ENCODE measurements around the gene TIAM1. TPM values are rescaled to one million over a fixed set of nuclear protein-coding genes. Genes with fewer than 3 reads are reported as not detected.

The TIAM1 gene
- total RNA-seq, 1 donor from 2014 or later = 6.7 TPM

DNA sequence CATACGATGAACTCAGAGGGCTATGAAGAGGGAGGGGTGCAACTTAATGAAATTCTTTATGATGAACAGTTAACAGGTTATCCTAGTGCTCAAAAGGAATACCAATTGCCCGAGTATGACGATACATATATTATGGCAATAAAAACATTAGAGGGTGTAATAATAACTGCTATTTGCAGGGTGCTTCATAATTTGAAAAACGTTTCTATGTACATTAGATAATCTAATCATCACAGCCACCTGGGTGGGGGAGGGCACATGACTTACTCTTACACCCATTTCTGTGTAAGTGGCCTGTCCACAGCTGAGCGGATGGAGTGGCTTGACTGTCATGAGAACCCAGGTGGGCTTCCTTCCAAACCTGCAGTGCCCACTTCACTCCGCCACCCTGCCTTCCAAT, 46.3 kb downstream of the TIAM1 start:
- DNase-seq (ENCODE audit: low read depth) = no peak
- H3K4me3 ChIP-seq (ENCODE audit: low read depth, low read length) = no peak overlapping the region
- H3K36me3 ChIP-seq (ENCODE audit: control insufficient read depth, insufficient read depth, low read length) = no peaks in the 10 kb centered on the region
- H3K27me3 ChIP-seq (ENCODE audit: control insufficient read depth, insufficient read depth, low read length) = no peaks in the 10 kb centered on the region
- TF ChIP-seq, protein P1, sequence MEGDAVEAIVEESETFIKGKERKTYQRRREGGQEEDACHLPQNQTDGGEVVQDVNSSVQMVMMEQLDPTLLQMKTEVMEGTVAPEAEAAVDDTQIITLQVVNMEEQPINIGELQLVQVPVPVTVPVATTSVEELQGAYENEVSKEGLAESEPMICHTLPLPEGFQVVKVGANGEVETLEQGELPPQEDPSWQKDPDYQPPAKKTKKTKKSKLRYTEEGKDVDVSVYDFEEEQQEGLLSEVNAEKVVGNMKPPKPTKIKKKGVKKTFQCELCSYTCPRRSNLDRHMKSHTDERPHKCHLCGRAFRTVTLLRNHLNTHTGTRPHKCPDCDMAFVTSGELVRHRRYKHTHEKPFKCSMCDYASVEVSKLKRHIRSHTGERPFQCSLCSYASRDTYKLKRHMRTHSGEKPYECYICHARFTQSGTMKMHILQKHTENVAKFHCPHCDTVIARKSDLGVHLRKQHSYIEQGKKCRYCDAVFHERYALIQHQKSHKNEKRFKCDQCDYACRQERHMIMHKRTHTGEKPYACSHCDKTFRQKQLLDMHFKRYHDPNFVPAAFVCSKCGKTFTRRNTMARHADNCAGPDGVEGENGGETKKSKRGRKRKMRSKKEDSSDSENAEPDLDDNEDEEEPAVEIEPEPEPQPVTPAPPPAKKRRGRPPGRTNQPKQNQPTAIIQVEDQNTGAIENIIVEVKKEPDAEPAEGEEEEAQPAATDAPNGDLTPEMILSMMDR (IDR thresholded peaks at IDR 0.05; ENCODE audit: insufficient read depth, low read length, poor library complexity, severe bottlenecking) = no peak

DNA sequence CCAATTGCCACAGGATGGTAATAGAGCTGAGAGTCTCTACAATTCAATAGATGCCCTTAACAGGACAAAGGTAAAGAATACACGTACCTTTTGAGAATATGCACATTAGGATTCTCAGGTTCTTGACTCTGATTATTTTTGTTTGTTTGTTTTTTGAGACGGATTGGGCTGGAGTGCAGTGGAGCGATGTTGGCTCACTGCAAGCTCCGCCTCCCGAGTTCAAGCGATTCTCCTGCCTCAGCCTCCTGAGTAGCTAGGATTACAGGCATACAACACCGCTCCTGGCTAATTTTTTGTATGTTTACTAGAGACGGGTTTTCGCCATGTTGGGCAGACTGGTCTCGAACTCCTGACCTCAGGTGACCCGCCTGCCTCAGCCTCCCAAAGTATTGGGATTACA, 48.4 kb downstream of the TIAM1 start:
- TF ChIP-seq, protein P1 (IDR thresholded peaks at IDR 0.05; ENCODE audit: insufficient read depth, low read length, poor library complexity, severe bottlenecking) = no peak
- H3K36me3 ChIP-seq (ENCODE audit: control insufficient read depth, insufficient read depth, low read length) = no peaks in the 10 kb centered on the region
- DNase-seq (ENCODE audit: low read depth) = no peak
- no peaks in the 10 kb centered on the region for H3K27me3 ChIP-seq (ENCODE audit: control insufficient read depth, insufficient read depth, low read length)
- H3K4me3 ChIP-seq (ENCODE audit: low read depth, low read length) = no peak overlapping the region

DNA sequence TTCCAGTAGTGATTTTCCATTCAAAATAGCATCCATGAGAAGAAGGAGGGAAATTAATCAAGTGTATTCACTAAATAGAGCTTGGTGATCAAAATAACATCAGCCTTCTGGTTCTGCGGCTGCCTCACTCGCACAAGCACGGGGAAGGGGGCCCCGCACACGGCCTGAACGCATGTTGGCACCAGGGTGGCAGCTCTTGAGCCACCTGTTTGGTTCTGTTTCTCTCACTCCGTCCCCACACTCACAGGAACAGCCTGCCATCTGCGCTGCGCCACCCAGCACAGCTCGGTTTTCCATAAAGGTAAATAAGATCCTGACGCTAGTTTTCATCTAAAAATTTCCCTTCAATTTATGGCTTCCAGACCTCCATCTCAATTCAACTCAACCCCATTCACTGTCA, 49.4 kb downstream of the TIAM1 start:
- no peaks in the 10 kb centered on the region for H3K36me3 ChIP-seq (ENCODE audit: control insufficient read depth, insufficient read depth, low read length)
- H3K4me3 ChIP-seq (ENCODE audit: low read depth, low read length) = no peak overlapping the region
- TF ChIP-seq, protein P1 (IDR thresholded peaks at IDR 0.05; ENCODE audit: insufficient read depth, low read length, poor library complexity, severe bottlenecking) = no peak
- no peak for DNase-seq (ENCODE audit: low read depth)
- no peaks in the 10 kb centered on the region for H3K27me3 ChIP-seq (ENCODE audit: control insufficient read depth, insufficient read depth, low read length)

DNA sequence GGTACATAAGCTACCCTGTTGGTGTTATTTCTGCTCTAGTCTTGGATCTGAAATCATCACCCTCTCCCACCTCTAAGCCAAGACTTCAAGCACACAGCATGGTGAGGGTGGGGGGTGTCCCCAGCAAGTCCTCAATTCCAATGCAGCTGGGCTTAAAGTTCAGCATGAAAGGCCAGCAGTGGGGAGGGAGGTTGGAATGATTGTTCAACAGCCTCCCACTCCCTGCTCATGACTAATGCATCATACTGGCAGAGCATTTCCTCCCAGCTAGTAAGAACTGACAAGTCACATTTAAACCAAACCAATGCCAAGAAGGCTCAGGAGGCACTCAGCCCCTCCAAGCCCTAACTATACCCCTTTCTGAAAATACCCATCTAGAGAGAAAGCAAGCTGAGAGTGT, 50.1 kb downstream of the TIAM1 start:
- no peaks in the 10 kb centered on the region for H3K36me3 ChIP-seq (ENCODE audit: control insufficient read depth, insufficient read depth, low read length)
- no peaks in the 10 kb centered on the region for H3K27me3 ChIP-seq (ENCODE audit: control insufficient read depth, insufficient read depth, low read length)
- no peak overlapping the region for H3K4me3 ChIP-seq (ENCODE audit: low read depth, low read length)
- DNase-seq (ENCODE audit: low read depth) = peak; percentile 80
- TF ChIP-seq, protein P1 (IDR thresholded peaks at IDR 0.05; ENCODE audit: insufficient read depth, low read length, poor library complexity, severe bottlenecking) = no peak

DNA sequence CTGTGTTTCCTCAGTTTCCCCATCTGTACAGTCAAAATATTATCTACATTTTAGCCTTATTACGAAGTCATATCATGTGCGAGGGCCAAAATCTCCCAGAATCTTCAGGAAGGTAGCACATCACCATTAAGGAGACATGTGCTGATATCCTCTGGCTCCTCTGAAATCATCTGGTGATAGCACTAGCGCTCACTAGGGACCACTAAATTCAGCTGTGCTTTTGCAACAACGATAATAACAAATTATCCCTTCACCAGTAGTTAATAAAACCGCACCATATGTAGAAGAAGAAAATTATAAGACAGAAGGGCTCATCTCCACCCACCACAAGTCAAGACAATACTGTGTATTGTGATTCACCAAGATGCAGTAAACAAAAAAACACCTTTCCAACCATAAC, 53.3 kb downstream of the TIAM1 start:
- no peak for DNase-seq (ENCODE audit: low read depth)
- no peaks in the 10 kb centered on the region for H3K27me3 ChIP-seq (ENCODE audit: control insufficient read depth, insufficient read depth, low read length)
- no peak overlapping the region for H3K4me3 ChIP-seq (ENCODE audit: low read depth, low read length)
- TF ChIP-seq, protein P1 (IDR thresholded peaks at IDR 0.05; ENCODE audit: insufficient read depth, low read length, poor library complexity, severe bottlenecking) = no peak
- no peaks in the 10 kb centered on the region for H3K36me3 ChIP-seq (ENCODE audit: control insufficient read depth, insufficient read depth, low read length)

DNA sequence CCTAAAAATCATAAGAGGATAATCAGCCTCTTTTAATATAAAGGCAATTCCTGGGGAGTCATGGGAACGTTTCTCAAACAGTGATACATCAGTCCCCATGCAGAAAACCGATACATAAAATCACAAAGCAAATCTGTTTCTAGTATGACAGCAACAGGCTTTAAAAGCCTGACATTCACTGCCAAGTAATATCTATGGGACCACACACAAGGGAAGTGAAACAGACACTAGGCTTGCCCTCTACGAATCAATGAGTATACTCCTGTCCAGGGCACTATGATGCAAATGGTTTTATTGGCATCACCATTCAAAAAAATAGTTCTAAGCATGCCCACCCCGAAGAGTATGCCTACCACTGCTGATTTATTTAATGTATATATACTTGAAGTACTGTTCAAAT, 54.4 kb downstream of the TIAM1 start:
- H3K4me3 ChIP-seq (ENCODE audit: low read depth, low read length) = no peak overlapping the region
- DNase-seq (ENCODE audit: low read depth) = no peak
- TF ChIP-seq, protein P1 (IDR thresholded peaks at IDR 0.05; ENCODE audit: insufficient read depth, low read length, poor library complexity, severe bottlenecking) = no peak
- no peaks in the 10 kb centered on the region for H3K36me3 ChIP-seq (ENCODE audit: control insufficient read depth, insufficient read depth, low read length)
- no peaks in the 10 kb centered on the region for H3K27me3 ChIP-seq (ENCODE audit: control insufficient read depth, insufficient read depth, low read length)
